Effector memory CD4-positive, alpha-beta T cell (primary cell): ENCODE results near the gene TKT.
"Not testable (repeated sequence)": the region's sequence is repeated elsewhere in the genome, so short reads cannot be mapped to it uniquely, and the experiment has no call there.

ENCODE experiments used
- DNase-seq, 3 donors: peaks; one replicate each; pipeline ENCODE4 v3.0.0-alpha.2; 2020
- H3K27ac ChIP-seq: 2 replicates; pipeline ENCODE4 v1.7.0; 2013; ENCODE audit warnings: mild to moderate bottlenecking, low read length, moderate library complexity; ENCODE audit not compliant: insufficient read depth, poor library complexity, severe bottlenecking
- H3K27me3 ChIP-seq: replicated peaks from 2 replicates; pipeline ENCODE4 v1.7.0; 2013; ENCODE audit warnings: mild to moderate bottlenecking, low read length; ENCODE audit not compliant: insufficient read depth, control insufficient read depth, poor library complexity, severe bottlenecking
- H3K36me3 ChIP-seq: 2 replicates; pipeline ENCODE4 v1.7.0; 2013; ENCODE audit warnings: mild to moderate bottlenecking, low read length, moderate library complexity; ENCODE audit not compliant: control insufficient read depth, insufficient read depth
- H3K4me1 ChIP-seq: 2 replicates; pipeline ENCODE4 v1.7.0; 2013; ENCODE audit warnings: low read length, mild to moderate bottlenecking; ENCODE audit not compliant: control insufficient read depth, insufficient read depth, poor library complexity, severe bottlenecking
- H3K4me3 ChIP-seq: 2 replicates; pipeline ENCODE4 v1.7.0; 2013; ENCODE audit warnings: low read length, low read depth, mild to moderate bottlenecking; ENCODE audit not compliant: insufficient read depth, poor library complexity, severe bottlenecking
- H3K9me3 ChIP-seq: 2 replicates; pipeline ENCODE4 v1.7.0; 2013; ENCODE audit warnings: mild to moderate bottlenecking, low read length, moderate library complexity; ENCODE audit not compliant: control insufficient read depth

Gene TKT

DNA sequence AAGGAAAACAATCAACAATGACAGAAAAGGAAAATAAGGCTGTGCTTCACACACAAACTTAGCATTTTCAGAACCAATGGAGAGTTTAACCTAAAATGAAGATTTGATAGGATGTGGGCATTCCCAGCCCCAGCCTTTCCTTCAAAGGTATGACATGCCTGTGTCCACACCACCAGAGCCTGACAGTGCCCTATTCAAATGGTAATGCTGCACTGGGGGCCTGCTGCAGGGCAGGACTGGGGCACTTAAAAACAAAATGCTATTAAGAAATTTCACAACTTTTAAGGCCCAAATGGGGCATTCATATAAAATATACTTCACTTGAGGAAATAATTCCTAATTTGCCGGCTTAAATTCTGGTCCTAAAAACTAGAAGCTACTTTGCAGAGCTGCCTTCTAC lies 30.9 kb upstream of the TKT start:
- DNase-seq, result no peak
- no peak overlapping the region for H3K4me3 ChIP-seq
- H3K4me1 ChIP-seq, result no peaks in the 10 kb centered on the region
- peaks cover 34% of the 10 kb centered on the region for H3K36me3 ChIP-seq
- H3K9me3 ChIP-seq, result no peaks in the 10 kb centered on the region
- no peak overlapping the region for H3K27ac ChIP-seq
- no peaks in the 10 kb centered on the region for H3K27me3 ChIP-seq

DNA sequence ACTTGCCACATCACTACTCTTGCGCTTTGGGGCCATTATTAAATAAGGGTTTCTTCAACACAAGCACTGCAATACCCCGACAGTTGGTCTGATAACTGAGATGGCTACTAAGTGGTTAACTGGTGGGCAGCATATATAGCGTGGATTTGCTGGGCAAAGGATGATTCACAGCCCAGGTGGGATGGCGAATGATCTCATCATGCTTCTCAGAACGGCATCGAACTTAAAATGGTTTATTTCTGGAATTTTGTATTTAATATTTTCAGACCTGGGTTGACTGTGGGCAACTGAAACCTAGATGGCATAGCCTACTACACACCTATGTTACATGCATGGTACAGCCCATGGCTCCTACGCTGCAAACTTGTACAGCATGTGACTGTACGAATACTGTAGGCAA lies 26.8 kb upstream of the TKT start:
- no peak for DNase-seq
- Histone ChIP-seq H3K27ac (no peak overlapping the region), H3K36me3 (peaks cover 24% of the 10 kb centered on the region)

DNA sequence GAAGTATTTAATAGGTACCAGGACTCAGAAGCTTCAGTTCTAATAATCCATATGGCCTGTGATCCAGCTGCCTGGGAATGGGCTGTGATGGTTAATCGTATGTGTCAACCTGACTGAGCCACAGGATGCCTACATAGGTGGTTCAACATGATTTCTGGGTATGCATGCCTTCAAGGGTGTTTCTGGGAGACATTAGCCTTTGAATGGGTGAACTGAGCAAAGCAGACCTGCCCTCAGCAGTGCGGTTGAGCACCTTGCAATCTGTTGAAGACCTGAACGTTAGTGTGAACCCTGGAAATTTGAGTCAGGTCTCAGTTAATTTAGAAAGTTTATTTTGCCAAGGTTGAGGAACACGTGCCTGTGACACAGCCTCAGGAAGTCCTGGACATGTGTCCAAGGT lies 22.8 kb upstream of the TKT start:
- no peaks in the 10 kb centered on the region for H3K9me3 ChIP-seq
- no peak overlapping the region for H3K27ac ChIP-seq
- no peaks in the 10 kb centered on the region for H3K36me3 ChIP-seq
- DNase-seq, result no peak
- H3K4me1 ChIP-seq, result peaks cover 5% of the 10 kb centered on the region
- no peaks in the 10 kb centered on the region for H3K27me3 ChIP-seq
- no peak overlapping the region for H3K4me3 ChIP-seq

More for the DNA sequence above, 26.8 kb upstream of the TKT start:
- Histone ChIP-seq H3K27me3 (no peaks in the 10 kb centered on the region), H3K4me3 (no peak overlapping the region), H3K9me3 (no peaks in the 10 kb centered on the region), H3K4me1 (no peaks in the 10 kb centered on the region)

DNA sequence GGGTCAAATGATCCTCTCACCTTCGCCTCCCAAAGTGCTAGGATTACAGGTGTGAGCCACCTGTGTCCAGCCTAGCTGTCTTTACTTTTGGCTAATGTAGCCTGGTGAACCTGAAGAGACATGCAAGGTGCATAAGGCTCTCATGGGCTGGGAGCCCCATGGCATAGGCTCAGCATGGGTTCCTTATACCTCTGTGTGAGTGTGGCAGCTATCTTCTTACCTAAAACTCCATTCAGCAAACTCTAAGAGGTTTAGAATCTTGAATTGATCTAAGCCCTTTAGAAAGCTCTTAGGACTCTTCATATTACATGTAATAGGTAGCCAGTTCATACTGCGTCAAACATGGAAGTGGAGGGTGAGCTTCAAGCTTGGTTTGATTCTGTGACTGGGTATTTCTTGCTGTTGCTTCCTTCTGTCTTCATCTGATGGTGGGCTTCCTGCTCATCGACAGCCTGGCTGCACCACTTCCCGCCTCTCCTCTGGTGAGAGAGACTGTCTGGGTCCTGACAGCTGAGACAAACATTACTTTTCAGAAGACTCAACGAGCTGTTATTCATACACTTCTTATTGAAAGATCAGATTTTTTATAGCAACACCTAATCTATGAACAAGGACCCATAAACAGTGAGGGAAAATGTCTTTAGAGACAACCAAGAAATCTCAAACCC lies 19.2 kb upstream of the TKT start:
- Histone ChIP-seq H3K4me1 (peaks cover 5% of the 10 kb centered on the region), H3K27me3 (no peaks in the 10 kb centered on the region), H3K9me3 (no peaks in the 10 kb centered on the region), H3K36me3 (no peaks in the 10 kb centered on the region), H3K27ac (no peak overlapping the region), H3K4me3 (no peak overlapping the region)
- no peak for DNase-seq

DNA sequence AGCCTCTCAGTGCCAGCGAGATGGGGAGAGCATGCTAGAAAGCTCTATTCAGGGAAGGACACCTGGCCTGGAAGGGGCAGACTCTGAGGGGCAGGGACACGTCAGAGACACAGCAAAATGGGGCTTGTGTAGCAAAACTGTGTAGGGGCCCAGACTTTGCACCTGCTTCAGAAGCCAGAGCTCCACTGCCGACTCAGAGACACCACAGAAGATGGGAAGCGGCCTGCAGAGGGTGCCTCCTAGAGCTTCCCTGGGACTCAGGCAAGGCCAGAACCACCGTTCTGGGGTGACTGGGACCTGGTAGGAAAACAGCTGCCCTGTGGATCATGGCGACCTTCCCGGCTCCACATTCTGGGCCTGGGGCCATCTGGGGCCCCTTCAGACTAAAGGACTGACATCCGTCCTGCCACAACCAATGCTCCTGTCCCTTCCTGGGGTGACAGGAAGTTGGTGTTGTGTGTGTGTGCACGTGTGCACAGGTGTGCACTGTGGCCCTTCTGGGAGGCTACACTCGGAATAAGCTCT lies 17.4 kb upstream of the TKT start:
- no peaks in the 10 kb centered on the region for H3K9me3 ChIP-seq
- H3K4me3 ChIP-seq, result no peak overlapping the region
- H3K27me3 ChIP-seq, result no peaks in the 10 kb centered on the region
- no peaks in the 10 kb centered on the region for H3K36me3 ChIP-seq
- H3K27ac ChIP-seq, result no peak overlapping the region
- H3K4me1 ChIP-seq, result peaks cover 5% of the 10 kb centered on the region
- DNase-seq, result no peak

DNA sequence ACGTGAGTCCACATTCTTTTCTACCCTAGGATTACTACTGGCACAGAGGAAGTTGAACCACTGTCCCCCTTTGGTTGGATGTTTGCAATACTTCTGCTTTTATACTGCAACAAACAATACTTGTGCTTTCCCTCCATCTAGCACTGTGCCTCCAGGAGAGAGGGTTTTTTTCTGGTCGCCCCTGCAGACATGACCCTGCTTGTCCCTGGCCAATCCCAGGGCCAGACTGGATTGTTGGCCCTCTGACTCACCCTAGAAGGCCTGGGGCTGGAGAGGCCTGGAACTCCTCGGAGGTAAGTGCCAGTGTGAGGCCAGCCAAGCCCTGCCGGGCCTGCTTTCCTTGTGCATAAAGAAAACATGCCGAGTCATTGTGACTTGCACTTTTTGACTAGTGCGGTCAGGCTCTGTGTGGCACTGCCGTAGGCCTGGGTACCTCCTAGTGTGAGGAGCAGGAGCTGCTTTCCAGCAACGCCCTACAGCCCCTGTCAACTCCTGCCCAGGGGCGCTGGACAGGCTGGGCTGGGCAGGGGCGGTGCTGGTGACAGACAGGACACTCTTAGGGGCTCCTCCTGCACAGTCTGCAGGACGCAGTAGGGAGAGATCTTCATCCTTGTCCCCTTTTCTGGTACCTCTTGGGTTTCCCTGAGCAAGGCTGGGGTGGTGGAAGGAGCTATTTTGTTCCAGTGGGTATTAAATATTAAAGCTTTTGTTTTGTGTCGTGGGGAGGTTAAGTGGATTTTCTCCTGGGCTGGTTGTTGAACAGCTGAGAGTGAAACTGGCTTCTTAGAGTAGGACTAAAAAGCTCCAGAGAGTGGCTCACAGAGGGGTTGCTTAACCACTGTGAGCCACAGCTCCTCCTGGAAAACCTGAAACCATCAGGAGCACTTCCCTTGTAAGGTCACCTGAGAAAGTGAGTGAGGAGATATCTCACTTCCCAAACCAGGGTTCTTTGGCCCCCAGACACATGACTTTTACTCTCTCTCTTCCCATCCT lies 14.4 kb upstream of the TKT start:
- Histone ChIP-seq H3K27me3 (no peaks in the 10 kb centered on the region), H3K36me3 (no peaks in the 10 kb centered on the region), H3K9me3 (no peaks in the 10 kb centered on the region), H3K4me1 (peaks cover 3% of the 10 kb centered on the region), H3K4me3 (no peak overlapping the region), H3K27ac (no peak overlapping the region)
- DNase-seq, result no peak

DNA sequence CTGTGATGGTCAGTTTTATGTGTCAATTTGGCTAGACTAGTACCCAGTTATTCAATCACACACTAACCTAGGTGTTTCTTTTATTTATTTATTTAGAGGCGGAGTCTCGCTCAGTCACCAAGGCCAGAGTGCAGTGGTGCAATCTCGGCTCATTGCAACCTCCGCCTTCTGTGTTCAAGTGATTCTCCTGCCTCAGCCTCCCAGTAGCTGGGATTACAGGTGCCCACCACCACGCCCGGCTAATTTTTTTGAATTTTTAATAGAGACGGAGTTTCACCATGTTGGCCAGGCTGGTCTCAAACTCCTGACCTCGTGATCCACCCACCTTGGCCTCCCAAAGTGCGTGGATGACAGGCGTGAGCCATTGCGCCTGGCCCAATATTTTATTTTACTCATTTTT lies 13.4 kb upstream of the TKT start:
- DNase-seq, H3K36me3 ChIP-seq, H3K9me3 ChIP-seq, H3K4me3 ChIP-seq, H3K27ac ChIP-seq, H3K4me1 ChIP-seq, H3K27me3 ChIP-seq: not testable (repeated sequence)

DNA sequence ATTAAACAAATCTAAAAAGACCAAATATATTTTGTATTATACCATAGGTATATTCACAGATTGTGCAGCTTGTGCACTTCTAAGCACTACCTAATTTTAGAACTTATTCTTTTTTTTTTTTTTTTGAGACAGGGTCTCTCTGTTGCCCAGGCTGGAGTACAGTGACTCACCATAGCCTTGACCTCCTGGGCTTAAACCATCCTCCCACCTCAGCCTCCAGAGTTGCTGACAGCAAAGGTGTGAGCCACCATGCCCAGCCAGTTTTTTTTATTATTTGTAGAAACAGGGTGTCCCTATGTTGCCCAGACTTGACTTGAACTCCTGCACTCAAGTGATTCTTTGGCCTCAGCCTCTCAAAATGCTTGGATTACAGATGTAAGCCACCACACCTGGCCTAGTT lies 11.9 kb upstream of the TKT start:
- Histone ChIP-seq H3K27ac (no peak overlapping the region), H3K4me1 (no peaks in the 10 kb centered on the region)
- DNase-seq, result no peak

DNA sequence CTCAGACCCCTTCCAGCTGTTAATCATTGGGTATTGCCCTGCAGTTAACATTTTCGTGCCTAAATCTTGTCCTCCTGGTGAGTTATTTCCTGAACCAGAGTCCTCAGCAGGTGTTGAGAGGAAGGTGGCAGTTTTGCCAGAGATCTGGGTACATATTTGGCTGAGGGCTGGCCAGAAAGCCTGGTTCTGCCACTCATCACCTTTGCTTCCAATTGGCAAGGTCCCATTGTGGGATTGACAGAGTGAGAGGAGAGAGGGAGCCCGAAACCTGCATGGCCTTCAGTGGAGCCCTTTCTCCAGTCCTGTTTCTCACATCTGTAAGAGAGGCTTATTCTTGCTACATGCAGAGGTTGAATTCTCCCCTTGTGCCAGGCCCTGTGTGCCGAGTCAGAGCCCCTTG lies 8.9 kb upstream of the TKT start:
- H3K4me1 ChIP-seq, result no peaks in the 10 kb centered on the region
- no peaks in the 10 kb centered on the region for H3K27me3 ChIP-seq
- no peak overlapping the region for H3K4me3 ChIP-seq
- H3K27ac ChIP-seq, result no peak overlapping the region
- no peak for DNase-seq
- no peaks in the 10 kb centered on the region for H3K36me3 ChIP-seq
- no peaks in the 10 kb centered on the region for H3K9me3 ChIP-seq

More for the DNA sequence above, 11.9 kb upstream of the TKT start:
- Histone ChIP-seq H3K36me3 (no peaks in the 10 kb centered on the region), H3K27me3 (no peaks in the 10 kb centered on the region), H3K9me3 (no peaks in the 10 kb centered on the region), H3K4me3 (no peak overlapping the region)

DNA sequence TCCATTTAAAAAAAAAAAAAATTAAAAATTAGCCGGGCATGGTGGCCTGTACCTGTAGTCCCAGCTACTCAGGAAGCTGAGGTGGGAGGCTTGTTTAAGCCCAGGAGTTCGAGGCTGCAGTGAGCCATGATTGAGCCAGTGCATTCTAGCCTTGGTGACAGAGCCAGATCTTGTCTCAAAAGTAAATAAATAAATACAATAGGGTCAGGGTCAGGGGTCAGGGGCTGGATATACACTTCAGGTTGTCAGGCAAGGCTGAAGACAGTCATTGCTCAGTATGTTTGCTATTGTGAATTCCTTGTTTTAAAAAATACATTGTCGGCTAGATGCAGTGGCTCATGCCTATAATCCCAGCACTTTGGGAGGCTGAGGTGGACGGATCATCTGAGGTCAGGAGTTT lies 8.1 kb upstream of the TKT start:
- no peak overlapping the region for H3K4me3 ChIP-seq
- no peak overlapping the region for H3K27ac ChIP-seq
- no peaks in the 10 kb centered on the region for H3K9me3 ChIP-seq
- no peaks in the 10 kb centered on the region for H3K4me1 ChIP-seq
- H3K36me3 ChIP-seq, result no peaks in the 10 kb centered on the region
- DNase-seq, result no peak
- H3K27me3 ChIP-seq, result no peaks in the 10 kb centered on the region
